H1 (cell line): ENCODE results near the gene CEBPE. TPM values are rescaled to one million over a fixed set of nuclear protein-coding genes. Genes with fewer than 3 reads are reported as not detected.

Experiments used
- CTCF ChIA-PET: fragments of 300-600 bp; sonication (Branson Sonifier 250); formaldehyde crosslinking; loops from one replicate; lab custom pipeline; 2021; ENCODE audit not compliant: partially characterized antibody; lab: Charles Lee
- POLR2A ChIA-PET: fragments of 300-600 bp; sonication (Branson Sonifier 250); formaldehyde crosslinking; loops from one replicate; lab custom pipeline; 2021; ENCODE audit warnings: inconsistent platforms; ENCODE audit not compliant: partially characterized antibody; lab: Charles Lee
- DNase-seq, 2 experiments: peaks; one replicate each; pipeline versions ENCODE4 v3.0.0 to v3.0.0-alpha.2; 2010 to 2022; ENCODE audit warnings: low spot score in 2 of 2, low read depth in 1 of 2, mixed read lengths in 1 of 2
- FAIRE-seq: peaks from 2 replicates; lab custom pipeline; 2011; peaks lifted over from hg19 to GRCh38; lab: Jason Lieb, UNC
- H2AFZ ChIP-seq: 2 replicates; pipeline ENCODE4 v1.8.1; 2012; ENCODE audit warnings: low read length, inconsistent platforms
- H2AK5ac ChIP-seq: 2 replicates; pipeline ENCODE4 v1.6.1; 2013; ENCODE audit warnings: low read depth, low read length
- H2BK120ac ChIP-seq: replicated peaks from 2 replicates; pipeline ENCODE3; 2013; ENCODE audit warnings: low read depth, low read length, inconsistent platforms
- H2BK12ac ChIP-seq: 2 replicates; pipeline ENCODE4 v1.6.1; 2013; ENCODE audit warnings: low read depth, low read length
- H2BK15ac ChIP-seq: 2 replicates; pipeline ENCODE4 v1.6.1; 2013; ENCODE audit warnings: low read length
- H2BK20ac ChIP-seq: 2 replicates; pipeline ENCODE4 v1.6.1; 2013; ENCODE audit warnings: low read length
- H2BK5ac ChIP-seq: 2 replicates; pipeline ENCODE4 v1.6.1; 2013; ENCODE audit warnings: low read depth, low read length
- H3K14ac ChIP-seq: 2 replicates; pipeline ENCODE4 v1.6.1; 2013; ENCODE audit warnings: inconsistent platforms; ENCODE audit not compliant: insufficient read length
- H3K18ac ChIP-seq: 2 replicates; pipeline ENCODE4 v1.6.1; 2013; ENCODE audit warnings: low read length; ENCODE audit errors: extremely low read depth
- H3K23ac ChIP-seq: 2 replicates; pipeline ENCODE4 v1.6.1; 2013; ENCODE audit warnings: inconsistent platforms; ENCODE audit not compliant: insufficient read length
- H3K23me2 ChIP-seq: 2 replicates; pipeline ENCODE4 v1.6.1; 2013; ENCODE audit warnings: low read depth, low read length
- H3K27ac ChIP-seq: 2 replicates; pipeline ENCODE4 v1.6.1; 2011; ENCODE audit warnings: low read depth, low read length, inconsistent platforms
- H3K27me3 ChIP-seq, 4 experiments: replicated peaks in 1 of 4; 1 replicate in 1 of 4; 2 replicates in 3 of 4; pipeline versions ENCODE4 v1.6.1 to v1.8.1; 2011 to 2013; ENCODE audit warnings: low read length in 3 of 4, mild to moderate bottlenecking in 3 of 4, inconsistent platforms in 2 of 4, mixed read lengths in 2 of 4, moderate library complexity in 1 of 4; ENCODE audit not compliant: control insufficient read depth in 3 of 4, insufficient read depth in 3 of 4; ENCODE audit errors: extremely low read depth in 1 of 4
- H3K36me3 ChIP-seq, 4 experiments: 2 replicates each; pipeline versions ENCODE4 v1.6.1 to v1.8.1; 2011 to 2013; ENCODE audit warnings: mild to moderate bottlenecking in 4 of 4, low read length in 3 of 4, moderate library complexity in 2 of 4, control low read depth in 1 of 4, inconsistent platforms in 1 of 4; ENCODE audit not compliant: insufficient read depth in 4 of 4, control insufficient read depth in 2 of 4
- H3K4ac ChIP-seq: replicated peaks from 2 replicates; pipeline ENCODE3; 2013; ENCODE audit warnings: low read length, low read depth, mixed read lengths, inconsistent platforms; ENCODE audit not compliant: insufficient read length
- H3K4me1 ChIP-seq, 4 experiments: replicated peaks in 1 of 4; 1 replicate in 1 of 4; 2 replicates in 3 of 4; pipeline versions ENCODE4 v1.6.1 to v1.8.1; 2011 to 2013; ENCODE audit warnings: low read length in 3 of 4, inconsistent platforms in 2 of 4, mixed read lengths in 1 of 4; ENCODE audit not compliant: insufficient read depth in 4 of 4, control insufficient read depth in 3 of 4
- H3K4me2 ChIP-seq, 2 experiments: 2 replicates each; pipeline versions ENCODE4 v1.6.1 to v1.8.1; 2011 to 2013; ENCODE audit warnings: low read depth in 2 of 2, low read length in 2 of 2, control low read depth in 1 of 2, inconsistent platforms in 1 of 2, mild to moderate bottlenecking in 1 of 2; ENCODE audit not compliant: insufficient read depth in 1 of 2
- H3K4me3 ChIP-seq, 4 experiments: fragments of 200-600, 300-600 bp in 1 of 4; sonication (generic), shearing (Covaris generic), sonication (Bioruptor Twin) in 1 of 4; 2 replicates each; pipeline versions ENCODE4 v1.5.1 to v1.8.1; 2011 to 2016; ENCODE audit warnings: low read length in 4 of 4, low read depth in 3 of 4, control low read depth in 2 of 4, inconsistent platforms in 2 of 4, mild to moderate bottlenecking in 2 of 4, mixed read lengths in 1 of 4, moderate library complexity in 1 of 4; ENCODE audit not compliant: insufficient read depth in 2 of 4; ENCODE audit errors: extremely low read depth in 1 of 4
- H3K56ac ChIP-seq: replicated peaks from 2 replicates; pipeline ENCODE3; 2013; ENCODE audit warnings: low read depth, mild to moderate bottlenecking, mixed read lengths, low read length, inconsistent platforms; ENCODE audit not compliant: insufficient read length
- H3K79me1 ChIP-seq: 2 replicates; pipeline ENCODE4 v1.6.1; 2013; ENCODE audit warnings: low read depth, low read length, control low read depth
- H3K79me2 ChIP-seq, 2 experiments: 2 replicates each; pipeline versions ENCODE4 v1.6.1 to v1.8.1; 2012 to 2013; ENCODE audit warnings: low read length in 2 of 2, mild to moderate bottlenecking in 2 of 2, inconsistent platforms in 1 of 2; ENCODE audit not compliant: insufficient read depth in 2 of 2, control insufficient read depth in 1 of 2
- H3K9ac ChIP-seq, 4 experiments: replicated peaks in 1 of 4; 1 replicate in 1 of 4; 2 replicates in 3 of 4; pipeline versions ENCODE4 v1.6.1 to v1.8.1; 2011 to 2013; ENCODE audit warnings: low read depth in 3 of 4, low read length in 3 of 4, control low read depth in 2 of 4, mild to moderate bottlenecking in 2 of 4, moderate library complexity in 2 of 4, inconsistent platforms in 1 of 4; ENCODE audit errors: extremely low read depth in 1 of 4
- H3K9me3 ChIP-seq, 2 experiments: 2 replicates each; pipeline versions ENCODE4 v1.6.1 to v1.8.1; 2012 to 2013; ENCODE audit warnings: mild to moderate bottlenecking in 2 of 2, moderate library complexity in 2 of 2, control low read depth in 1 of 2, inconsistent platforms in 1 of 2, low read depth in 1 of 2, low read length in 1 of 2, mixed read lengths in 1 of 2; ENCODE audit not compliant: insufficient read depth in 2 of 2
- H4K20me1 ChIP-seq, 2 experiments: replicated peaks in 1 of 2; 2 replicates each; pipeline versions ENCODE3 to v1.8.1; 2011 to 2013; ENCODE audit warnings: inconsistent platforms in 2 of 2, low read length in 2 of 2, mild to moderate bottlenecking in 1 of 2; ENCODE audit not compliant: insufficient read depth in 2 of 2, control insufficient read depth in 1 of 2
- H4K5ac ChIP-seq: 2 replicates; pipeline ENCODE4 v1.6.1; 2013; ENCODE audit warnings: low read length, low read depth, mixed read lengths, inconsistent platforms; ENCODE audit not compliant: insufficient read length
- H4K8ac ChIP-seq: 2 replicates; pipeline ENCODE4 v1.8.0; 2013; ENCODE audit warnings: mild to moderate bottlenecking, moderate library complexity, low read length, inconsistent platforms; ENCODE audit not compliant: insufficient read depth; ENCODE audit errors: extremely low read depth
- H4K91ac ChIP-seq: replicated peaks from 2 replicates; pipeline ENCODE3; 2013; ENCODE audit warnings: low read length, mixed read lengths, inconsistent platforms; ENCODE audit not compliant: insufficient read length
- BACH1 ChIP-seq: IDR thresholded peaks from 2 replicates; pipeline ENCODE4 v1.6.1; 2012; ENCODE audit warnings: low read length, improper control_type of control experiment
- BCL11A ChIP-seq, 2 experiments: IDR thresholded peaks; one replicate each; pipeline ENCODE4 v1.6.1; 2011; ENCODE audit warnings: low read depth in 2 of 2, low read length in 2 of 2, mild to moderate bottlenecking in 2 of 2
- CHD2 ChIP-seq: IDR thresholded peaks from 2 replicates; pipeline ENCODE4 v1.6.1; 2012; ENCODE audit warnings: low read length, improper control_type of control experiment
- JUN ChIP-seq: IDR thresholded peaks from 2 replicates; pipeline ENCODE4 v1.6.1; 2011; ENCODE audit warnings: low read depth, mild to moderate bottlenecking, improper control_type of control experiment, low read length
- KDM5A ChIP-seq: fragments of 200-600 bp; IDR thresholded peaks from 2 replicates; pipeline ENCODE4 v1.7.1; 2012; ENCODE audit warnings: mild to moderate bottlenecking, low read length, inconsistent platforms, mixed read lengths
- MAFK ChIP-seq: IDR thresholded peaks from 2 replicates; pipeline ENCODE4 v1.6.1; 2012; ENCODE audit warnings: low read depth, mild to moderate bottlenecking, improper control_type of control experiment, low read length
- NANOG ChIP-seq: IDR thresholded peaks from 2 replicates; pipeline ENCODE4 v1.6.1; 2011; ENCODE audit warnings: low read length, low read depth, mild to moderate bottlenecking, inconsistent platforms; ENCODE audit not compliant: insufficient read depth, poor library complexity, severe bottlenecking
- PHF8 ChIP-seq: fragments of 200-600 bp; sonication (generic); conservative IDR thresholded peaks from 2 replicates; pipeline ENCODE4 v1.7.1; 2012; ENCODE audit warnings: low read depth, mild to moderate bottlenecking, inconsistent platforms, low read length, moderate library complexity
- POLR2AphosphoS5 ChIP-seq: IDR thresholded peaks from 2 replicates; pipeline ENCODE4 v1.6.1; 2011; ENCODE audit warnings: low read depth, low read length
- RAD21 ChIP-seq, 2 experiments: IDR thresholded peaks in 1 of 2; conservative IDR thresholded peaks in 1 of 2; 2 replicates each; pipeline ENCODE4 v1.6.1; 2011; ENCODE audit warnings: low read depth in 2 of 2, low read length in 2 of 2, improper control_type of control experiment in 1 of 2, inconsistent platforms in 1 of 2, mild to moderate bottlenecking in 1 of 2, moderate library complexity in 1 of 2
- SP1 ChIP-seq: IDR thresholded peaks from 2 replicates; pipeline ENCODE4 v1.6.1; 2011; ENCODE audit warnings: low read depth, low read length
- SUZ12 ChIP-seq: fragments of 200-600 bp; sonication (generic); IDR thresholded peaks from 2 replicates; pipeline ENCODE4 v1.6.1; 2012; ENCODE audit warnings: mild to moderate bottlenecking, inconsistent platforms, low read length, moderate library complexity, mixed read lengths
- TAF7 ChIP-seq: optimal IDR thresholded peaks from 2 replicates; pipeline ENCODE3; 2011; ENCODE audit warnings: low read depth, mild to moderate bottlenecking, inconsistent platforms, low read length, moderate library complexity, borderline replicate concordance
- WGBS, 2 experiments: shearing (Covaris generic) in 1 of 2; methylation state at CpG; one replicate each; pipeline versions ENCODE4 v1.1.6 to v1.1.7; 2013 to 2015; ENCODE audit warnings: low lambda C conversion rate in 2 of 2, mixed read lengths in 2 of 2, inconsistent platforms in 1 of 2, low coverage in 1 of 2, missing lambda C conversion rate in 1 of 2; ENCODE audit not compliant: insufficient replicate concordance in 2 of 2, insufficient coverage in 1 of 2, insufficient read length in 1 of 2; ENCODE audit errors: extremely low coverage in 1 of 2, missing lambda C conversion rate in 1 of 2; 5-methylcytosine and 5-hydroxymethylcytosine counted together
- polyA plus RNA-seq, 7 experiments: library from polyadenylated mRNA; depleted of rRNA in 3 of 7; stranded (reverse) in 5 of 7; unstranded in 2 of 7; fragments of >200 nt in 5 of 7; fragments of 200-250 nt in 2 of 7; gene quantifications; 1 replicate in 5 of 7; 2 replicates in 1 of 7; 4 replicates in 1 of 7; pipeline versions ENCODE4 v1.2.1 to v1.2.3, GENCODE V29; 2011 to 2013; ENCODE audit warnings: missing spikeins in 2 of 7, mixed read lengths in 2 of 7
- total RNA-seq: library from RNA; stranded (reverse); fragmentation: NEBNext Ultra II Directional; extraction: Animal tissue kit (Norgen Biotek cat#: 25700); gene quantifications from 2 replicates; pipeline ENCODE4 v1.2.1, GENCODE V29; 2021
- TF ChIP-seq, protein P1 (sequence below): IDR thresholded peaks from 2 replicates; pipeline ENCODE4 v1.6.1; 2012; ENCODE audit warnings: inconsistent platforms

CEBPE gene
- total and polyA plus RNA-seq, 2 of the 8 experiments (the other 6 are each of a cell fraction or from before 2014, with no cell fraction given), result 0.05 TPM; not detected in 1

GRCh38 chr14:23168246-23168645 lies 49.2 kb upstream of the CEBPE start:
- no peak overlapping the region for H2AK5ac ChIP-seq
- no peak overlapping the region for H3K56ac ChIP-seq
- H3K4ac ChIP-seq, result no peak overlapping the region
- peaks cover 7 to 49% (median 37%) of the 10 kb centered on the region in 4 experiments for H3K36me3 ChIP-seq
- no peak for DNase-seq
- H4K20me1 ChIP-seq, result peaks cover 0 to 5% of the 10 kb centered on the region in 2 experiments
- peaks cover 17% of the 10 kb centered on the region for H3K79me1 ChIP-seq
- no peaks in the 10 kb centered on the region for H3K23me2 ChIP-seq
- H2BK120ac ChIP-seq, result no peak overlapping the region
- H2BK5ac ChIP-seq, result no peak overlapping the region
- H4K8ac ChIP-seq, result no peak overlapping the region
- POLR2A ChIA-PET, result interaction anchor here (1.1 kb wide), 1 partner anchor 8 kb away, joined by 3 read pairs; no protein-coding TSS in a partner anchor
- no peaks in the 10 kb centered on the region for H3K27me3 ChIP-seq
- no peak overlapping the region for H3K14ac ChIP-seq
- no peaks in the 10 kb centered on the region for H3K9me3 ChIP-seq
- H3K4me1 ChIP-seq, result peaks cover 0 to 6% (median 2%) of the 10 kb centered on the region in 4 experiments; a peak in 3 of 7 replicates
- H2BK12ac ChIP-seq, result no peak overlapping the region
- H3K79me2 ChIP-seq, result peaks cover 3 to 32% of the 10 kb centered on the region in 2 experiments; a peak in 3 of 4 replicates
- no peak overlapping the region for H3K18ac ChIP-seq
- no peak overlapping the region for H3K4me2 ChIP-seq
- no peak for FAIRE-seq
- H2BK15ac ChIP-seq, result no peak overlapping the region
- H2BK20ac ChIP-seq, result no peak overlapping the region
- H4K91ac ChIP-seq, result no peak overlapping the region
- WGBS, 2 experiments, result 98% methylated on average over 2 of the region's 2 CpGs; no CpG with 5 or more reads in 1 of the 2 experiments
- CTCF ChIA-PET, result interaction anchor here (1.1 to 12.1 kb wide), 6 partner anchors 14 to 91 kb away, joined by 3 to 128 read pairs (median 13); partner anchors contain the start of gene SLC7A8
- no peak overlapping the region for H3K9ac ChIP-seq
- no peak overlapping the region for H3K4me3 ChIP-seq
- H2AFZ ChIP-seq, result no peak overlapping the region
- H3K23ac ChIP-seq, result no peak overlapping the region
- no peak overlapping the region for H4K5ac ChIP-seq
- no peak overlapping the region for H3K27ac ChIP-seq
- TF ChIP-seq POLR2AphosphoS5 (no peak), BCL11A (IDR thresholded peaks at IDR 0.05; ENCODE audit: low read depth in 2 of 2, low read length in 2 of 2) (no peak), TAF7 (no peak), JUN (no peak), KDM5A (no peak), SUZ12 (no peak), RAD21 (IDR thresholded peaks at IDR 0.05 in 1 of 2, conservative IDR thresholded peaks at IDR 0.05 in 1 of 2; ENCODE audit: low read depth in 2 of 2, low read length in 2 of 2) (no peak), CHD2 (no peak), BACH1 (no peak), SP1 (no peak), NANOG (no peak), PHF8 (no peak), MAFK (no peak)
- TF ChIP-seq, protein P1, sequence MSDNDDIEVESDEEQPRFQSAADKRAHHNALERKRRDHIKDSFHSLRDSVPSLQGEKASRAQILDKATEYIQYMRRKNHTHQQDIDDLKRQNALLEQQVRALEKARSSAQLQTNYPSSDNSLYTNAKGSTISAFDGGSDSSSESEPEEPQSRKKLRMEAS, result no peak
